T-helper 17 cell (primary cell): ENCODE measurements around the gene MICALL1. TPM values are rescaled to one million over a fixed set of nuclear protein-coding genes. Genes with fewer than 3 reads are reported as not detected.
A peak's percentile ranks its signal among the peaks of the same experiment; 100 is the strongest.
"Not testable (repeated sequence)": the region's sequence is repeated elsewhere in the genome, so short reads cannot be mapped to it uniquely, and the experiment has no call there.

Source experiments
- ATAC-seq: fragments of 150-1000 bp; cut with Tn5 transposase; 2 replicates; pipeline ENCODE4 v1.10.0; 2021; ENCODE audit warnings: mild to moderate bottlenecking, moderate library complexity
- DNase-seq, 3 donors: peaks; one replicate each; pipeline versions ENCODE4 v3.0.0 to v3.0.0-alpha.2; 2020 to 2021
- H3K9me3 ChIP-seq: one replicate; pipeline ENCODE4 v1.7.0; 2013; ENCODE audit warnings: low read length, mild to moderate bottlenecking; ENCODE audit not compliant: control insufficient read depth, poor library complexity, severe bottlenecking
- H3K27ac Mint-ChIP-seq: one replicate; pipeline ENCODE4 v1.8.0; 2022; ENCODE audit warnings: mild to moderate bottlenecking, moderate library complexity, mixed read lengths
- H3K27me3 Mint-ChIP-seq: one replicate; pipeline ENCODE4 v1.8.0; 2022; ENCODE audit warnings: mixed read lengths
- H3K36me3 Mint-ChIP-seq: one replicate; pipeline ENCODE4 v1.8.0; 2022; ENCODE audit warnings: low read depth, mixed read lengths
- H3K4me1 Mint-ChIP-seq: one replicate; pipeline ENCODE4 v1.8.0; 2022; ENCODE audit warnings: mild to moderate bottlenecking, mixed read lengths
- H3K4me3 Mint-ChIP-seq: one replicate; pipeline ENCODE4 v1.8.0; 2022; ENCODE audit warnings: mild to moderate bottlenecking, moderate library complexity, mixed read lengths
- total RNA-seq, 4 donors: library from RNA in 2 of 4; stranded (reverse) in 2 of 4; gene quantifications; one replicate each; pipeline ENCODE4 v1.2.3 and lab custom pipeline; 2022 to 2026

MICALL1 gene
- total RNA-seq, 2 donors from 2014 or later, result 19.2 to 21.9 TPM

DNA sequence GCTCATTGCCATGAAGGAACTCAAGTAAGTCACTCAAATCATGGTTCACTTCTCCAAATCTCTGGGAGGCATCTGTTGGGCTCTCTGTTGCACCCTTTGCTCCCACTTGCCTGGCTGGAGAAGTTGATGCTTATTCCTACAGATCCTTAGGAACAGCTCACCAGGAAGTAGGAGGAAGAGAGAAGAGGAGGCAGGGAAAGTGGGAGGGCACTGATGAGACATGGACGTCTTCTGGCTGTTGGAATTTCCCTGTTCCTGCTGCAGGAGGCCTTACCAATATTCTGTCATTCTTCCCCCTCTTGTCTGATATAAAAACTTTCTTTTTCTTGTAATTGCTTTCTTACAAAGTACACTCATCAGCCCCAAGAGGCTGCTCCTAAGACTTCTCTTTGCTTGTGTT is 61.0 kb downstream of the MICALL1 start:
- H3K27me3 Mint-ChIP-seq, result no peaks in the 10 kb centered on the region
- DNase-seq, result no peak
- no peak for ATAC-seq
- no peaks in the 10 kb centered on the region for H3K9me3 ChIP-seq
- H3K4me1 Mint-ChIP-seq, result peaks cover 17% of the 10 kb centered on the region
- H3K4me3 Mint-ChIP-seq, result no peak overlapping the region
- H3K36me3 Mint-ChIP-seq, result peaks cover 5% of the 10 kb centered on the region
- no peak overlapping the region for H3K27ac Mint-ChIP-seq

DNA sequence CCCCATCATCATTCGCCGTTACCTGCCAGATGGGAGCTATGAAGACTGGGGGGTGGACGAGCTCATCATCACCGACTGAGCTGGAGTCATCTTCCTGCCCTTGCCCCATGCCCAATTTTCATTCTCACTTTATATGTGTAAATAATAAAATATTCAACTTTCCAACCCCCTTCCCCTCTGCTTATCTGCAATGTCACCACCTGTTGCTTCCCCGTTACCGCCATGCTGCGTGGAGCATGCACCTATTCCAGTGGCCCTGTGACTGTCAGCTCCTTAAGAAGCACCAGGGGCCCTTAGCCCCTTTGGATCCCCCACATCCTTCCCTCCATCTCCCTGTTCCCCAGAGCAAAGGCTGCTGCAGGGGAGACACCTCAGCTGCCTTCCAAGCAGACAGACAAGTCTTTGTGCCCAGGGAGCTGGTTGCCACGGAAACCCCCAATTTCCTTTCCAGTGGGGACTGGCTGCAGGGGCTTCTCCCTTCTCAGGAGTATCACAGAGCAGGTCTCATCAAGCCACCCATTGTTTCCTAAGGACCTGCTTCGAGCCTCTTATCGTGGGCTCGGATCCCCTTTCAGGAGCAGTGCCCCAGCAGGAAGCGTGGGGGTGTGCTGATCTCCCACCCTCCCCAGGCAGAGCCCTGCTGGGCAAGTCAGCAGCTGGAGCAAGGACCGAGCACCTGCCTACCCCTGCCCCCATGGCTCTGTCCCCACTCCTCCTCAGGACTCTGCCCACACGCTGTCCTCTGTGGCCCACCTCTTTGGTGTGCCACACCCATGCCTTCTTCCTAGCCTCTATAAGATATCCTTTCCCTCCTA is 61.7 kb downstream of the MICALL1 start:
- Mint-ChIP-seq H3K27me3 (no peaks in the 10 kb centered on the region), H3K27ac (no peak overlapping the region), H3K36me3 (peaks cover 7% of the 10 kb centered on the region), H3K4me1 (peaks cover 17% of the 10 kb centered on the region), H3K4me3 (no peak overlapping the region)
- DNase-seq (no peak), ATAC-seq (no peak)
- H3K9me3 ChIP-seq, result no peaks in the 10 kb centered on the region

DNA sequence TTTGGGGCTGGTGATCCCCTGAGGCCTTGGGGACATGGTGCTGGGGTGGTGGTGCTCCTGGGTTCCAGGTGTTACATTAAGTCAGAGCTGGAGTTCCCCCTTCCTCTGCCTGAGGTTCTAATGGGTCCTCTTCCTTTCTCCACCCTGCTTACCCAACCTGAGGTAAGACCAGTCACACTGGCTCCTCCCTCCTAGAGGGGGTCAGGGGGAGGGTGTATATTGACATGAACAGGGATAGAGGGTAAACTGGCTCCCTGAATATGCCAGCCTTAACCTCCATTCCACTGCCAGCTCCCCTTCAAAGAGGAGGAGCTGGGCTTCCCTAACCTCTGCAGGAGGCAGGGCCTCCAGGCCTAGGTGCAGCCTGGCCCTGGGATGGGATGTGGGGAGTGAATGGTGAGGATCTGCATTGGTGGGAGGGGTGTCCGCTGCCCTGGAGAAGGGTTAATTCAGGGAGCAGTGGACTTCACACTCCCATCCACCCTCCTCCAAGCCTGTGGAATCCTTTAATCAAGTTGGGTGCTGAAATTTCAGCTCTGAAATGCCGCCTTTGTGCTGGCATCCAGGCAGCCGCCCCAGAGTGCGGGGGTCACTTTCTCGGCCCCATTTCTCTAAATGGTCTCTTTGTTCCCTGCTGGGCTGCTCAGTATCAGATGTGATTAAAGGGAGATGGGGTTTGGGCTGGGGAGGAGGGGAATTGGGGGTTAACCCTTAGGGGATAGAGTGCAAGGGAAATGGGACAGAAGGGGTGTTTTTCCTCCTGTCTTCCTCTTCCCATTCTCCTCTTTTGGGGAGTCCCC is 62.6 kb downstream of the MICALL1 start:
- Mint-ChIP-seq H3K36me3 (peaks cover 7% of the 10 kb centered on the region), H3K27me3 (no peaks in the 10 kb centered on the region), H3K4me1 (peaks cover 17% of the 10 kb centered on the region), H3K27ac (no peak overlapping the region), H3K4me3 (no peak overlapping the region)
- ATAC-seq (no peak), DNase-seq (no peak)
- H3K9me3 ChIP-seq, result no peaks in the 10 kb centered on the region

DNA sequence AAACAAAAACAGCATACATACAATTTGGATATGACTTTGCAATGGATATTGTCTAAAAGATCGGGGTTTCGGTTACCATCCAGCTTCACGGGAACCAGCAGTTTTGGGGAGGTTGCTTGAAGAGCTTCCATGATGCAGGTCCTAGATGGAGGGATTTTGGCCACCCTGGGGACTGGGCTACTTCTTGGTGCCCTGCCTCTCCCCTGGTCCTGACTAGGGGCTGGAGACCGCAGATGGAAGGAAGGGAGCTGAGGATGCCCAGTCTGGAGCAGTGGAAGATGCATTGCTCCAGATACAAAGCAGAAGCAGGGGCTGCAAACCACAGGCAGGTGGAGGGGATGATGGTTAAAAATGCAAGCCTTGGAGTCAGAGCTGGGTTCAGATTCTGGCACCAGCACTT is 64.8 kb downstream of the MICALL1 start:
- Mint-ChIP-seq H3K27ac (no peak overlapping the region), H3K4me1 (peaks cover 17% of the 10 kb centered on the region), H3K36me3 (peaks cover 7% of the 10 kb centered on the region), H3K27me3 (no peaks in the 10 kb centered on the region), H3K4me3 (no peak overlapping the region)
- DNase-seq, result no peak
- no peaks in the 10 kb centered on the region for H3K9me3 ChIP-seq
- ATAC-seq, result no peak

DNA sequence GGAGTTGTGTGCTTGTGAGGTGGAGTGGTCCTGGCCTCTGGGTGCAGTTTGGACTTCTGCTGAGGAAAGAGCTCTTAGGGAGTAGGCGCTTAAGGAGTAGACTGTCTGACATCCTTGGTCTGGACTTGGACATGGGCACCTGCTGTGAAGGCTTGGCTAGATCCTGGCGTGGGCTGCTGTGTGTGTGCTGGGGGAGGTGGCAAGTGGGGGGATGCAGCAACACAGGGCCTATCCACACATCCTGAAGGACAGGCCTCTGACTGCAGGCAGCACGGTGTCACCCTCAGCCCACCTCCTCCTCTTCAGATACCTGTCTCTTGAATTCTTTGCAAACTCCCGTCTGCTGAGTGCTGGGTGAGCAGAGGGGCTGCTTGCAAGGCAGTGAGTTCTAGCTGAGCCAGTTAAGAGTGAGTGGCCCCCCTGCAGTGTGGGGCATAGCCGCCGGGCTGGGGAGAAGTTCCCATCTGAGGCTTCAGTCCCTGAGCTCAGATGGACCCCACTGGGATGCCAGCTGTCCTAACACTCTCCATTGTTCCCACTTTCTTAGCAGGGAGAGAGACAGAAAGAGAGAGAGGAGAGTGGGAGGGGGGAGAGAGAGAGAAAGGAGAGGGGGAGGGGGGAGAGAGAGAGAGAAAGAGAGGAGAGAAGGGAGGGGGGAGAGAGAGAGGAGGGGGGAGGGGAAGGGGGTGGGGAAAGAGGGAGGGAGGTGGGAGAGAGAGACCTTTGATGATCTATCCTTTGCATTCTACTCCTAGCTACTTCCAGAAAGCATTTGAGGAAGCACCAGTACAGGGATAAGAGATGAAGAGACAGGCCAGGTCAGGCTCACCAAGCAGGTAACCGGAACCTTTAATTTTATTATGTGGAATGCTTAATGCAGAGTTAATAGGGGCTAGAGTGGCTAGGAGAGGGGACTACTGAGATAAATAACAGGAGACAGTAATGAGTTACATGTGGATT is 65.7 kb downstream of the MICALL1 start:
- H3K4me1 Mint-ChIP-seq, result peaks cover 14% of the 10 kb centered on the region

DNA sequence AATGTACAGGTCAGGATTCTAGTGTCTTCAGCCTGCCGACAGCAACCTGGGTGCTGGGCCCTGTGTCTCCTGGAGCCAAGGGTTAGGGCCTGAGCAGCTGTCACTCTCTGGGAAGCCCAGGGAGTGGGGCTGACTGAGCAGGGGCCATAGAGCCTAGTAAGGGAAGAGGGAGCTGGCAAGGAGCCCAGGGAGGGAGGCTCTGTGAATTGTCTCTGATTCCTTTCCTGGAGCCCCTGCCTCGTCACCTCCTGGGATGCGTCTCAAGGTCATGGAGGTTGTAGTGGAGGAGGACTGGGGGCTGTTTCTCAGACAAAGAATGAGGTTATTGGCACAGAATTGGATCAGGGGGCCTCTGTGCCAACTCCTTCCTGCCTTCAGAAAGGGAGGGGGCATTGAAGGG is 66.4 kb downstream of the MICALL1 start:
- no peak overlapping the region for H3K27ac Mint-ChIP-seq
- no peak for ATAC-seq
- H3K4me1 Mint-ChIP-seq, result peaks cover 14% of the 10 kb centered on the region
- H3K27me3 Mint-ChIP-seq, result no peaks in the 10 kb centered on the region
- no peak for DNase-seq
- H3K9me3 ChIP-seq, result no peaks in the 10 kb centered on the region
- H3K4me3 Mint-ChIP-seq, result no peak overlapping the region
- peaks cover 7% of the 10 kb centered on the region for H3K36me3 Mint-ChIP-seq

More for the DNA sequence above, 65.7 kb downstream of the MICALL1 start:
- Mint-ChIP-seq H3K4me3 (no peak overlapping the region), H3K27me3 (no peaks in the 10 kb centered on the region), H3K36me3 (peaks cover 7% of the 10 kb centered on the region), H3K27ac (no peak overlapping the region)
- no peaks in the 10 kb centered on the region for H3K9me3 ChIP-seq
- ATAC-seq (no peak), DNase-seq (no peak)

DNA sequence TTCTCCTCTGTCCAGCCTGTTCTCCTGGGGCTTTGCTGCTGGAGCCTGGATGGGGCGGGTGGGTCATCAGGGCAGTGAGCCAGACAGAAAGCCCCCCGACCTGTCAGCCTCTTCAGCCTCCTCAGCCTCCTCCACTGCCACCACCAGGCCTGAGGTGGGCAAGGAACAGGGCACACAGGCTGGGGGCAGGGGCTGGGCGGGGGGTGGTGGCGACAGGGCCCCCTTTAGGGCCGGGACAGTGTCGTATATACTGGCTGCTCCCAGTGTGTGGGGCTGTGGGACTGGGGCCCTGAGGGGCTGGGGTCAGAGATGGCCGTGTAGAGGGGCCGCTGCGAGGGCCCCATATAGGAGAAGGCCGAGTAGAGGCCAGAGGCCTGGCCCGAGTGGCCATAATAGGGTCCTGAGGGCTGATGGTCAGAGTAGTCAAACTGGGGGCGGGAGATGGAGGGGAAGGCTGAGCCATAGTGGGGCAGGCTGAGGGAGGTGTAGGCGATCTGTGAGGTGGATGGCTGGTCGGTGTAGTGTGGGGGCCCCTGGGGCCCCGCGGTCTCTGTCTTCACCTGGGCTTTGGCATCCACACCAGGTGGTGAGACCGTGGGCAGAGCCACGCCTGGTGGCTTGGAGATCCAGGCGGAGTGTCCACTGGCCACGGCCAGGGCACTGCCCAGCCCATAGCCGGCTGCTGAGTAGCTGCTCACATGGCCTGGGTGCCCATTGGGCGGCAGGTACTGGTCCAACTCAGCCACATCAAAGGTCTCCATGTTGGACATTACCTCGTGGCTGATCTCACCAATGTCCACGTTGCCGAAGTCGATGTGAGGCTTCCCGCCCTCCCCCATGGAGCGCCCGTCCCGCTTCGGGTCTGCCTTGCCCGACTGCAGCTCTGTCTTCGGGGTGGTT is 67.4 kb downstream of the MICALL1 start:
- H3K27me3 Mint-ChIP-seq, result no peaks in the 10 kb centered on the region
- H3K4me1 Mint-ChIP-seq, result peaks cover 12% of the 10 kb centered on the region
- no peak overlapping the region for H3K27ac Mint-ChIP-seq
- H3K4me3 Mint-ChIP-seq, result no peak overlapping the region
- H3K36me3 Mint-ChIP-seq, result peaks cover 3% of the 10 kb centered on the region
- DNase-seq (no peak), ATAC-seq (no peak)
- H3K9me3 ChIP-seq, result no peaks in the 10 kb centered on the region

DNA sequence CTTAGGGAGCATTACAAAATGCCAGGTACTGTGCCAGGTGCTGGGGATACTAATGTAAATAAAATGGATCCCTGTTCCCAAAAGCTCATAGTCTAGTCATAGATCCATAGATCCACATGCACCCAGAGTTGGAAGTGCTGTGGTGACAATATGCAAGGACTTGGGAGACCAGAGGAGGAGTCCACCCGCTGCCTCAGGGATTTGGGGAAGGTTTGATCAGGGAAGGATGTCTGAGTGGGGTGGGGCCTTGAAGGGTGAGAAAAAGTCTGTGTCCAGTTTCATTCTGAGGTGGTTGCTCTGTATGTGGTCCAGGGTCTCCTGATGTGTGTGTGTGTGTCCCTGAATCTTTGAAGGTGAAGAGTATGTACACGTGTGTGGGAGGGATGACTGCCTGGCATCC is 69.1 kb downstream of the MICALL1 start:
- H3K4me1 Mint-ChIP-seq, result peaks cover 9% of the 10 kb centered on the region
- no peaks in the 10 kb centered on the region for H3K27me3 Mint-ChIP-seq
- ATAC-seq, result no peak
- peaks cover 3% of the 10 kb centered on the region for H3K36me3 Mint-ChIP-seq
- H3K27ac Mint-ChIP-seq, result peak overlapping the region; percentile 49
- no peak for DNase-seq
- H3K4me3 Mint-ChIP-seq, result no peak overlapping the region
- H3K9me3 ChIP-seq, result no peaks in the 10 kb centered on the region

DNA sequence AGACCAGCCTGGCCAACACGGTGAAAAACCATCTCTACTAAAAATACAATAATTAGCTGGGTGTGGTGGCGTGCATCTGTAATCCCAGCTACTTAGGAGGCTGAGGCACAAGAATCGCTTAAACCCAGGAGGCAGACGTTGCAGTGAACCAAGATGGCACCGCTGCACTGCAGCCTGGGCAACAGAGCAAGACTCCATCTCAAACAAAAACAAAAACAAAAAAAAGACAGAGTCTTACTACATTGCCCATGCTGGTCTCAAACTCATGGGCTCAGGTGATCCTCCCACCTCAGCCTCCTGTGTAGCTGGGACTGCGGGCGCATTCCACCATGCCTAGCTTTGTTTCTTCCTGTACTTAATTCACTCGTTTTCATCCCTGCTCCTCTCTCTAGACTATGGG is 69.9 kb downstream of the MICALL1 start:
- H3K9me3 ChIP-seq, H3K36me3 Mint-ChIP-seq, ATAC-seq, H3K4me1 Mint-ChIP-seq, H3K27me3 Mint-ChIP-seq, DNase-seq, H3K27ac Mint-ChIP-seq, H3K4me3 Mint-ChIP-seq: not testable (repeated sequence)

DNA sequence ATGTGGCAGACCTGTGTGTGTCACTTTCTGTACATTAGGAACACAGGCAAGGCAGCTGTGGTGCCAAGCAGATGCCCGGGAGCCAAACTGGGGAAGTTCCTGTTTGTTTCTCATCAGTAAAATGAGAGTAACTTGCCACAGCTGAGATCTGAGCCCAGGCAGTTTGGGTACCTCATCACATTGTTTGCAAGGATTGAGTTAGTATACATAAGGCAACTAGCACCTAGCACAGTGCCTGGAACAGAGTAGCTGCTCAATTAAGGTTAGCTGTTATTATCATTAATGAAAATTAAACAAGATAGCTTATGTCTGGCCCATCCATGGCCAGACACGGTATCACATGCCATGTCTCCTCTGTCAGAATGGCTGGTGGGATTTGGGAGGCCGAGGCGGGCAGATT is 70.5 kb downstream of the MICALL1 start:
- no peaks in the 10 kb centered on the region for H3K27me3 Mint-ChIP-seq

DNA sequence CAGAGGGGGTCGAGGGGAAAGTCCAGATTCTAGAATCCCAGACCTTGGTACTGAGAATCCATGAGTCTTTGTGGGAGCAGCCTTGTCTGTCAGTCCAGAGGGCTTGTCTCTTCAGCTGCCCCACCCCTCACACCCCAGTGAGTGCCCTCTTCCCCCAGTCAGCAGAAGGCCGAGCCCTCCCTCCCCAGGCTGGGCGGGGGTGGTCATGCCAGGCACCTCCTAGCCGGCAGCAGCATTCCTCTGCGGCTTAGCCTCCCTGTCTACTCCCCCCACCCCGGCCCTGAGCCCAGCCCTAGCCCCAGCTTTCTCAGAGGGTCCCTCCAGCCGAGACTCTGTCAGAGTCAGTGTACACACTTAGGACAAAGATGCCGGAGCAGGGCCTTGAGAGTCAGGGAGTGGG is 73.7 kb downstream of the MICALL1 start:
- ATAC-seq (no peak), DNase-seq (no peak)
- Mint-ChIP-seq H3K36me3 (peaks cover 4% of the 10 kb centered on the region), H3K4me1 (peaks cover 4% of the 10 kb centered on the region), H3K4me3 (no peak overlapping the region), H3K27me3 (no peaks in the 10 kb centered on the region), H3K27ac (no peak overlapping the region)
- H3K9me3 ChIP-seq, result no peaks in the 10 kb centered on the region

More for the DNA sequence above, 70.5 kb downstream of the MICALL1 start:
- DNase-seq, result no peak
- no peak overlapping the region for H3K4me3 Mint-ChIP-seq
- H3K36me3 Mint-ChIP-seq, result peaks cover 6% of the 10 kb centered on the region
- no peaks in the 10 kb centered on the region for H3K9me3 ChIP-seq
- H3K27ac Mint-ChIP-seq, result no peak overlapping the region
- no peak for ATAC-seq
- H3K4me1 Mint-ChIP-seq, result peaks cover 6% of the 10 kb centered on the region

DNA sequence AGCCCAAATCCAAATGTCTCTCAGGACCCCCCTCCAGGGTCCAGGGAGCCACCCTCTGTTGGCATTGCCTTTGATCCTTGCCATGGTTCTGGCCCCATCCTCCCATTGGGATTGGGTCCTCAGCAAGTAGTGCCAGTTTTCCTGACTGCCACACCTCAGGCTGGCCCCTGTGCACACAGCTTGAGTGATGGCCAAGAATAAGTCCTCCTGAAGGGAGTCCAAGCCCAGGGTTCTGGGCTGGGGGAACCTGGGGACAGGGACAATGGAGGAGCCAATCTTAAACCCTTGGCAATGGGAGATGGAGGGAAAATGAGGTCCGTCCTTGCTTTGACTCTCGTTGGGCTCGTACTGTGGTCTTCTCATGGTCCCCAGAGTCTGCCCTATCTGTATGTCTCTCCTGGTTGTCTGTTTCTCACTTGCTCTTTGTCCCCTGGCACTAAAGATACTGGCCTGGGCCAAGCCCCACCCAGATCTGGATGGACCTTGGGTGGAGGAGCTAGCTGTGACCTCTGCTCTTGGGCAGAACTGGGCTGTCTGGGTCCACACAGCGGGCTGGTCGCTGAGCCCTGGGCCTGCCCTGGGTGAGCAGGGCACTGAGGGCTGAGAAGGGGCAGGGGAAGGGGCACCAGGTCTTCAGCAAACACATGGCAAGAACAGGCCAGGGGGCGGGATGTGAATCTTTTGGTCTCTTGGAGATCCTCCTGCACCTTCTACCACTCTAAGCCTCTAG is 75.3 kb downstream of the MICALL1 start:
- H3K9me3 ChIP-seq, result no peaks in the 10 kb centered on the region
- DNase-seq (no peak), ATAC-seq (no peak)
- Mint-ChIP-seq H3K27ac (no peak overlapping the region), H3K27me3 (no peaks in the 10 kb centered on the region), H3K36me3 (peaks cover 4% of the 10 kb centered on the region), H3K4me3 (no peak overlapping the region), H3K4me1 (no peaks in the 10 kb centered on the region)
